RWPE2 (cell line): Measurements from ENCODE around the gene ALG8.
"Not testable (repeated sequence)": the region's sequence is repeated elsewhere in the genome, so short reads cannot be mapped to it uniquely, and the experiment has no call there.

Experiments used
- ATAC-seq: fragments of 200-7000 bp; cut with Tn5 transposase; 3 replicates; pipeline ENCODE4 v1.9.1; 2021; ENCODE audit warnings: low read depth
- DNase-seq: peaks from one replicate; pipeline ENCODE4 v3.0.0-alpha.2; 2020; ENCODE audit warnings: low spot score
- H3K27ac ChIP-seq: fragments of 450-650 bp; 2 replicates; pipeline ENCODE4 v1.5.1; 2017; ENCODE audit warnings: mild to moderate bottlenecking; ENCODE audit not compliant: poor library complexity, severe bottlenecking
- H3K27me3 ChIP-seq: fragments of 250-450 bp; sonication (Bioruptor Pico); 2 replicates; pipeline ENCODE4 v1.5.1; 2021; ENCODE audit warnings: mild to moderate bottlenecking, moderate library complexity; ENCODE audit not compliant: insufficient read depth, poor library complexity, severe bottlenecking
- H3K36me3 ChIP-seq: fragments of 250-450 bp; sonication (Bioruptor Pico); 2 replicates; pipeline ENCODE4 v1.5.1; 2020; ENCODE audit warnings: low read depth, mild to moderate bottlenecking, moderate library complexity
- H3K4me1 ChIP-seq: fragments of 250-450 bp; sonication (Bioruptor Pico); 2 replicates; pipeline ENCODE4 v1.5.1; 2021; ENCODE audit warnings: mild to moderate bottlenecking, moderate library complexity; ENCODE audit not compliant: insufficient read depth, poor library complexity, severe bottlenecking
- H3K4me3 ChIP-seq: fragments of 250-450 bp; sonication (Bioruptor Pico); 2 replicates; pipeline ENCODE4 v1.5.1; 2021; ENCODE audit warnings: mild to moderate bottlenecking, moderate library complexity; ENCODE audit not compliant: severe bottlenecking
- H3K9me3 ChIP-seq: fragments of 250-450 bp; sonication (Bioruptor Pico); 2 replicates; pipeline ENCODE4 v1.5.1; 2021; ENCODE audit warnings: mild to moderate bottlenecking, moderate library complexity; ENCODE audit not compliant: severe bottlenecking
- CTCF ChIP-seq: fragments of 450-650 bp; IDR thresholded peaks from one replicate; pipeline ENCODE4 v1.5.1; 2017; ENCODE audit warnings: mild to moderate bottlenecking, moderate library complexity; ENCODE audit not compliant: poor library complexity, severe bottlenecking

The ALG8 gene

GRCh38 chr11:78180751-78181150, 41.3 kb upstream of the ALG8 start:
- Histone ChIP-seq H3K27ac (peak overlapping the region; percentile 22), H3K36me3 (0 out of 2 replicates have a peak, but pooled peaks cover 4% of the 10 kb centered on the region), H3K4me3 (no peak overlapping the region), H3K9me3 (no peaks in the 10 kb centered on the region), H3K4me1 (peaks cover 17% of the 10 kb centered on the region), H3K27me3 (no peaks in the 10 kb centered on the region)
- ATAC-seq (no peak), DNase-seq (no peak)
- TF ChIP-seq CTCF = no peak

- Histone ChIP-seq H3K4me3 (no peak overlapping the region), H3K27me3 (no peaks in the 10 kb centered on the region), H3K36me3 (0 out of 2 replicates have a peak, but pooled peaks cover 4% of the 10 kb centered on the region), H3K9me3 (no peaks in the 10 kb centered on the region), H3K4me1 (peaks cover 13% of the 10 kb centered on the region), H3K27ac (no peak overlapping the region)
- ATAC-seq (peak; percentile 70), DNase-seq (peak; percentile 26)
- no peak for TF ChIP-seq CTCF
Observed at GRCh38 chr11:78179459-78180071, 40.1 kb upstream of the ALG8 start.

DNA sequence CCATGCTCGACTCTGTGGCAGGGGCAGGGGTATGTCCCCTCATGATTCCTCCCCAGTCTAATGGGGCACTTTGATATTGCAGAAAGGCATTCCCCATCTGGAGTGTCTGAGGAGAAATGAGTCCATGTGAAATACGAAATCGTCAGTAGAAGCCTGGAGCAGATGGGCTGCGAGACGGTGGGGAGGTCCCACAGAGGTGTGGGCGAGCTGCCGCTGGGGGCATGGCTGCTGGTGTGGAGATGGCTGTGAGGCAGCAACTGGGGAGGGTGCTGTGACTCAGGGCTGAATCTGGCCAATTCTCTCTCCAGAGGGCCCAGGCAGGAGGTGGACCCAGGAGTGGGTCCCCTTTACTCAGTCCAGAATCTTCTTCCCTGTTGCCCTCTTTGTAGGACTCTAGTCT, 37.8 kb upstream of the ALG8 start:
- no peak for TF ChIP-seq CTCF
- H3K27me3 ChIP-seq = no peaks in the 10 kb centered on the region
- H3K36me3 ChIP-seq = 0 out of 2 replicates have a peak, but pooled peaks cover 2% of the 10 kb centered on the region
- no peak overlapping the region for H3K4me3 ChIP-seq
- no peak for ATAC-seq
- no peaks in the 10 kb centered on the region for H3K9me3 ChIP-seq
- no peak overlapping the region for H3K27ac ChIP-seq
- peak; percentile 42 for DNase-seq
- H3K4me1 ChIP-seq = peaks cover 13% of the 10 kb centered on the region

- no peak for ATAC-seq
- DNase-seq = peak; percentile 14
- H3K27me3 ChIP-seq = no peaks in the 10 kb centered on the region
- H3K27ac ChIP-seq = no peak overlapping the region
- H3K9me3 ChIP-seq = no peaks in the 10 kb centered on the region
- H3K4me1 ChIP-seq = peaks cover 13% of the 10 kb centered on the region
- no peak for TF ChIP-seq CTCF
- H3K36me3 ChIP-seq = no peaks in the 10 kb centered on the region
- H3K4me3 ChIP-seq = no peak overlapping the region
Observed at GRCh38 chr11:78176605-78177141, 37.2 kb upstream of the ALG8 start.

DNA sequence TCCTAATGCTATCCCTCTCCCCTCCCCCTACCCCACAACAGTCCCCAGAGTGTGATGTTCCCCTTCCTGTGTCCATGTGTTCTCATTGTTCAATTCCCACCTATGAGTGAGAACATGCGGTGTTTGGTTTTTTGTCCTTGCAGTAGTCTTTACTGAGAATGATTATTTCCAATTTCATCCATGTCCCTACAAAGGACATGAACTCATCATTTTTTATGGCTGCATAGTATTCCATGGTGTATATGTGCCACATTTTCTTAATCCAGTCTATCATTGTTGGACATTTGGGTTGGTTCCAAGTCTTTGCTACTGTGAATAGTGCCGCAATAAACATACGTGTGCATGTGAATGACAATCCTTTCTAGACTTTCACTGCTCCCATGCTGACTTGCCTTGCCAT, 36.4 kb upstream of the ALG8 start:
- not testable (repeated sequence) for ATAC-seq, DNase-seq, H3K27me3 ChIP-seq, H3K4me1 ChIP-seq, H3K27ac ChIP-seq, H3K36me3 ChIP-seq, H3K9me3 ChIP-seq, H3K4me3 ChIP-seq
